GM18870 (cell line): Measurements from ENCODE around the gene LRRC3.

Experiments
- ATAC-seq: cut with Tn5 transposase; IDR thresholded peaks from one replicate; pipeline ENCODE4 v1.9.1; 2021; ENCODE audit warnings: moderate library complexity; ENCODE audit not compliant: unreplicated experiment

LRRC3 gene

DNA sequence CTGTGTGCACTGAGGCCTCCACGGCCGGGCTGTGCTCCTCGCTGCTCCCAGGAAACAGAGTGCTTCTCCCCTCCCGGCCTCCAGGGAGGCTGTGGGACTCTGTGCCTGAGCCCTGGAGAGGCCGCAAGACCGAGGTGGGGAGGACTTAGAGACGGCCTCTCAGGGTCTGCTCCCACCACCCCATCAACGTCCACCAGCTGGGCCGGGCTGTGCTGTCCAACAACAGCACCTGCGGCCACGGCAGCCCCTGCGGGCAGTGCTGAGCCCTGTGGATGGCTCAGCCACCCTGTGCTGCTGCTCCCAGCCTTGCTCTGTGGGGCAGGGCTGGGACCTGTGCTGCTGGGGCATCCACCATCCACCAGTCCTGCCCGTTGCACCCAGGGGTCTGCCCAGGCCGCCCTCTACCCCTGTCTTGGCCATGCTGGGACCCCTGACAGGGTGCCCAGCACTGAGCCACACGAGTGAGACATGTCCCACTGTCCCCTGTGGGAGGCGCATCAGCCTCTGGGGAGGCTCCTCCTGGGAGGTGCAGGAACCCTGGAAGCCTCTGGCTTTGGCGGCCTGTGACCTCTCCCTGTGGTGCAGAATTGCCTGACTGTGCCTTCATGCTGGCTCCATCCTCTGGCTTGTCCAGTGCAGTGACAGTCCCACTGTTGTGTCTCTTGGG, 31.2 kb upstream of the LRRC3 start:
- ATAC-seq: no peak

GRCh38 chr21:44424608-44425306, 30.6 kb upstream of the LRRC3 start:
- ATAC-seq: no peak

GRCh38 chr21:44425307-44425894, 29.9 kb upstream of the LRRC3 start:
- ATAC-seq: no peak

- ATAC-seq: no peak
These were observed 29.2 kb upstream of the LRRC3 start for GRCh38 chr21:44425895-44426662.

GRCh38 chr21:44426663-44427191, 28.6 kb upstream of the LRRC3 start:
- no peak for ATAC-seq

DNA sequence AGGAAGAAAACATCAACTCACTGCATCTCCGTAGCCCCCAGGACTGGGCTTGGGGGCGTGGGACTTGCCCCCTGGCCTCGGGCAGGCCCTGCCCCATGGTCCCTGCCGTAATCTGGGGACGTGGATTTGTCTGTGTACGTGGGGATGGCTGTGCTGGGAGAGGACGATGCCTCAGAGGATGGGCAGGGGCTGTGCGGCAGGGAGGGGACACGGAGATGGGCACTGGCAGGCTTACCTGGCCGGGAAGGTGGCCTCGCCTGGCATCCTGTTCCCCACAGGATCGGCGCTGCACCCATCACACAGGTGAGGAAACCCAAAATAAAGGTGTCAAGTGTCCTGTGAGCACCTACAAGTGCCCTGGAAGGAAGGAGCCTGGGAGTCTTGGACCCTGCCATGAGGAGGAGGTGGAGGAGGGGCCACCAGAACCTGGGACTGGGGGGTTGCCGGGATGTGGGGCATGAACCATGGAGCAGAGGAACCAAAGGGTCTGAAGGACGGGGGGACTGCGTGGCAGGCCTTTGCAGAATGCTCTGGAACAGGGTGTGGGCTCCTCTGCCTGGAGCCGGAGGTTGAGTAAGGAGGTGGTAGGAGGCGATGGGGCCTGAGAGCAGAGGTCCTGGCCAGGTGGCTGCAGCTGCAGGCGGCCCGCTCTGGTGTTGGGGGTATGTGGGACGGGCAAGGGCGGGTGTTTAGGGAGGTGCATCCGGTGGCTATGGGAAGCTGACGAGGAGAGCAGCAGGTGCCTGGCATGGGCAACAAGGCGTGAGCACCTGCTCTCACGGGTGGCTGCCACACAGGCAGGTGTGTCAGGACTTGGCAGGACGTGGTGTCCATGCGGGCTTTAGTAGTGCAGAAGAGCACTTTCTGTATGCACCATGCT, 27.8 kb upstream of the LRRC3 start:
- ATAC-seq: no peak

- no peak for ATAC-seq
These were observed 26.9 kb upstream of the LRRC3 start for GRCh38 chr21:44428281-44428960.

GRCh38 chr21:44429894-44430293, 25.4 kb upstream of the LRRC3 start:
- ATAC-seq: no peak

GRCh38 chr21:44431300-44431699, 24.0 kb upstream of the LRRC3 start:
- ATAC-seq: no peak

- no peak for ATAC-seq
These were observed 22.2 kb upstream of the LRRC3 start for GRCh38 chr21:44432841-44433790.

DNA sequence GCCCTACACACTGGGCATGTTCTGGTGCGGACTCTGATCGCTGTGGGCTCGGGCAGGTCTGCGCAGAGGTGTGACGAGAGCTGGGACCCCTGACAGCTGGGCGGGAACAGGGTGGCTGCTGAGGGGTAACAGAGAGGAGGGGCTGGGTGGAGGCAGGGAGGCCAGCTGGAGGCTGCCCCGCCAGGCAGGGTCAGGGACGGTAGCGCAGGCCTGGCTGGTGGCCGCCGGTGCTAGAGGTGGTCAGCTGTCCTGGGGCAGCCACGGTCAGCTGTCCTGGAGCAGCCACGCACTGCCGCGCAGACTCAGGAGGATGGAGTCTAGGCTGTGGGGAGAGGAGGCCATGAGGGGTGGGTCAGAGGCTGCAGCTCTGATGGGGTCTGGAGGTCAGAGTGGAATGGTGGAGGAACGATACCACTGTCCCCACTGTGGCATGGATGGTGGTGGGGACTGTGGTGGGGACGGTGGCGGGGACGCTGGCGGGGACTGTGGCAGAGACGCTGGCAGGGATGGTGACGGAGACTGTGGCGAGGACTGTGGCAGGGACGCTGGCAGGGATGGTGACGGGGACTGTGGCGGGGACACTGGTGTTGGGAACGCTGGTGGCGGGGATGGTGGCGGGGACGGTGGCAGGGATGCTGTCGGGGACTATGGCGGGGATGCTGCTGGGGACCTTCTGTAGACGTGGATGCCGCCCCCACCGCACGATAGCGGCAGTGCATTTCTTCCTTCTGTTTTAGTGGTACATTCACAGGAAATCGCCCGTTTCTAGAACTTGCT, 21.3 kb upstream of the LRRC3 start:
- no peak for ATAC-seq

- ATAC-seq: no peak
These were observed 20.8 kb upstream of the LRRC3 start for GRCh38 chr21:44434568-44434925.

GRCh38 chr21:44434936-44435635, 20.2 kb upstream of the LRRC3 start:
- no peak for ATAC-seq

- no peak for ATAC-seq
These were observed 19.1 kb upstream of the LRRC3 start for GRCh38 chr21:44436111-44436611.

DNA sequence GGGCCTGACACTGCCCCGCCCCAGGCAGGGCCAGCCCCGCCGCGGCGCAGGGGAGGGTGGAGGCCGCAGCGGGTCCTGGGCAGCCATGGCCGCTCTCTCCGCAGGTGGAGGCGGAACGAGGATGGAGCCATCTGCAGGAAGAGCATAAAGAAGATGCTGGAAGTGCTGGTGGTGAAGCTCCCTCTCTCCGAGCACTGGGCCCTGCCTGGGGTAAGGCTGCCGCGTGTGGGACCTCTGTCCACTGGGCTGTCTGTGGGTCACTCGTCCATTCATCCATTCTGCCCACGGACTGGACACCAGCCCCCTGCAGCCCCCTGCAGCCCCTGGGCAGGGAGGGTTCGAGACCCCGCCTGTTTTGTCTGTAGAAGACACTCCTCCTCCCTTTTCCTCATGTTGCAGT, 18.4 kb upstream of the LRRC3 start:
- no peak for ATAC-seq

GRCh38 chr21:44437371-44437695, 18.0 kb upstream of the LRRC3 start:
- no peak for ATAC-seq

DNA sequence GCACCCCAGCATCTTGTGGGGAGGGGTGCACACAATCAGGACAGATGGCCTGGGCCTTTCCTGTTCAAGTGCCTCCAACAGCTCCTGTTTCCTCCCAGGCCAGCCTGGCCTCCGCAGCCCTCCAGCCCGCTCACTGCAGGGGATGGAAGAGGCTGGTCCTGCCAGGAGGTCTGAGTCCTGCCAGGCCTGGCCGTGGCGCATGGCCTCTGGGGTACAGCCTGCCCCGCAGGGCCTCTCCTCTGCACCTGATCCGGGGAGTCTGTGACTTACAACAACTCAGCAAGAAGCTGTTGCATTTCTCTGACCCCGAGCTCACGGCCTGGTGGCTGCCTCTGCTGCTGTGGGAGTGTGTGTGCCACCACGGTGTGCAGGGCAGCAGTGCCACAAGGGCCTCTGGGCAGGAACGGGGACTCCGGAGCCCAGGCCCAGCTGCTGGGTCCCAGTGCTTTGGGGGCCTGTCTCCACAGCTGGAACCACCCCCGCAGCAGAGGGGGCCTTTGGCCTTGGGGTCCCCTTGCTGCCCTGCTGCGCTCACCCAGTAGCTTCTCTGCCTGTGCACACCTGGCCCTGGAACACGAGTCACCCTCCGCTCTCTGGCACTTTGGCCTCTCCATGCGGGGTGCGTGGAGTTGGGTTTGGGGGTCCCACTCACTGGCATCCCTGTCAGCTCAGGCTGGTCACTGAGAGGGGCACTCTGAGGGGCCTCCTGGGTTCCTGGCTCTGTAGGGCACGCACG, 17.4 kb upstream of the LRRC3 start:
- no peak for ATAC-seq
